ENCODE data around the gene KLHL1. TPM values are rescaled to one million over a fixed set of nuclear protein-coding genes. Genes with fewer than 3 reads are reported as not detected.

The KLHL1 gene
- total RNA-seq, 1 donor, result not detected

DNA sequence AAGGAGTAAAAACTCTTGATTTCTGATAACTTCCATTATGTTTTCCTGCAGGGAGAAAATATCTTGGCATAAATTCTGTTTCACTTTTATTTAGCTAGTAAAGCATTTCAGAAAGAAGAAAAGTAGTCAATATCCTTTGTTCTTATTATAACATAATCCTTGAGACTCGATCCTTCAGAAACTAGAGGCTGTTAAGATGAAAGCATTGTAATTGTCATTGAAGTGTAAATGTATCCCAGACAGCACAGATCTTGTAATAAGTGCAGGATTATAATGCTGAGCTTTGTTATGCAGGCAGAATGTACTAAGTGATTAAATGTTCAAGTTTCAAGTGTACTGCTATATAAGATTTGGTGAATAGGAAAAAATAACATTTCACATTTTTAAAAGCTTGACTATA lies 225.8 kb downstream of the KLHL1 start:
- Histone ChIP-seq H3K27ac (ENCODE audit: low read depth, low read length) (no peak overlapping the region), H3K79me2 (ENCODE audit: insufficient read depth, low read length) (no peaks in the 10 kb centered on the region), H3K27me3 (ENCODE audit: insufficient read depth, low read length) (no peaks in the 10 kb centered on the region), H3K9me3 (ENCODE audit: low read depth, low read length) (peaks cover 3% of the 10 kb centered on the region), H3K4me3 (ENCODE audit: insufficient read depth, low read length) (no peak overlapping the region), H3K4me1 (ENCODE audit: insufficient read depth, low read length) (no peaks in the 10 kb centered on the region), H4K20me1 (ENCODE audit: insufficient read depth, low read length) (no peaks in the 10 kb centered on the region), H2AFZ (ENCODE audit: low read length) (no peak overlapping the region), H3K4me2 (ENCODE audit: insufficient read depth, low read length) (no peak overlapping the region), H3K36me3 (ENCODE audit: insufficient read depth, low read length) (no peaks in the 10 kb centered on the region)
- no peak for DNase-seq (ENCODE audit: insufficient read length, low spot score, missing footprints)
- no peak for TF ChIP-seq CTCF (IDR thresholded peaks at IDR 0.05; ENCODE audit: extremely low read depth, low read depth, low read length)

DNA sequence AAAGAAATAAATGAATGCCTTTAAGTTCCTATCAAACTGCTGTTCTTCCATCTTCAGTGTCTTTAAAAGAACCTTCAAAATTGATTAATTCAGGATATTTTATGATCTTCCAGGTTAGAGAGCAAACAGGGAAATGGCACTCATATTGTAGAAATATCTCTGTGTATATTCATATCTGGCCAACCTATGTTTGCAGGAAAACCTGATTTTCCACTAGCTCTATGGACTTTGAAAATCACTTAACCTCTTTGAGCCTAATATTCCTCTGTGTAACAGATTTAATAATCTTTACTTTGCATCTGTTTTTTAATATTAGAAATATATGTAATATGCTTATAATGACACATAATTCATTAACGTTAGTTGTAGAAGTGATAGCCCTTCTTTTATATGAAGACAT lies 228.3 kb downstream of the KLHL1 start:
- Histone ChIP-seq H4K20me1 (ENCODE audit: insufficient read depth, low read length) (no peaks in the 10 kb centered on the region), H3K79me2 (ENCODE audit: insufficient read depth, low read length) (no peaks in the 10 kb centered on the region), H3K4me3 (ENCODE audit: insufficient read depth, low read length) (no peak overlapping the region), H3K36me3 (ENCODE audit: insufficient read depth, low read length) (no peaks in the 10 kb centered on the region), H3K27ac (ENCODE audit: low read depth, low read length) (no peak overlapping the region), H3K27me3 (ENCODE audit: insufficient read depth, low read length) (no peaks in the 10 kb centered on the region), H3K4me2 (ENCODE audit: insufficient read depth, low read length) (no peak overlapping the region), H2AFZ (ENCODE audit: low read length) (no peak overlapping the region), H3K4me1 (ENCODE audit: insufficient read depth, low read length) (no peaks in the 10 kb centered on the region), H3K9me3 (ENCODE audit: low read depth, low read length) (peaks cover 3% of the 10 kb centered on the region)
- TF ChIP-seq CTCF (IDR thresholded peaks at IDR 0.05; ENCODE audit: extremely low read depth, low read depth, low read length), result no peak
- no peak for DNase-seq (ENCODE audit: insufficient read length, low spot score, missing footprints)

- H3K27ac ChIP-seq (ENCODE audit: low read depth, low read length), result no peak overlapping the region
Observed at GRCh38 chr13:69872321-69873047, 235.8 kb downstream of the KLHL1 start.

More at GRCh38 chr13:69872321-69873047, 235.8 kb downstream of the KLHL1 start:
- Histone ChIP-seq H2AFZ (ENCODE audit: low read length) (no peak overlapping the region), H3K27me3 (ENCODE audit: insufficient read depth, low read length) (no peaks in the 10 kb centered on the region), H3K79me2 (ENCODE audit: insufficient read depth, low read length) (no peaks in the 10 kb centered on the region), H4K20me1 (ENCODE audit: insufficient read depth, low read length) (no peaks in the 10 kb centered on the region), H3K4me3 (ENCODE audit: insufficient read depth, low read length) (no peak overlapping the region), H3K9me3 (ENCODE audit: low read depth, low read length) (no peaks in the 10 kb centered on the region), H3K36me3 (ENCODE audit: insufficient read depth, low read length) (no peaks in the 10 kb centered on the region), H3K4me1 (ENCODE audit: insufficient read depth, low read length) (no peaks in the 10 kb centered on the region), H3K4me2 (ENCODE audit: insufficient read depth, low read length) (no peak overlapping the region)
- no peak for TF ChIP-seq CTCF (IDR thresholded peaks at IDR 0.05; ENCODE audit: extremely low read depth, low read depth, low read length)
- DNase-seq (ENCODE audit: insufficient read length, low spot score, missing footprints), result no peak
